Measurements from ENCODE around the gene RPS15A.

Gene RPS15A

GRCh38 chr16:18789850-18790706, at the start of gene RPS15A:
RPS15A (minus strand) TSS chr16:18790334; CDS start chr16:18789113, 1,221 bp downstream.
- DNase-seq: peak; percentile 98

- no peak for DNase-seq
These were observed 49.4 kb upstream of the RPS15A start for GRCh38 chr16:18839555-18839954.

GRCh38 chr16:18836702-18837101, 46.6 kb upstream of the RPS15A start:
- no peak for DNase-seq

- no peak for DNase-seq
These were observed 44.7 kb upstream of the RPS15A start for GRCh38 chr16:18834864-18835263.

GRCh38 chr16:18833707-18834505, 43.8 kb upstream of the RPS15A start:
- no peak for DNase-seq

GRCh38 chr16:18832613-18833012, 42.5 kb upstream of the RPS15A start:
- DNase-seq: no peak

- no peak for DNase-seq
These were observed 41.9 kb upstream of the RPS15A start for GRCh38 chr16:18832006-18832405.

GRCh38 chr16:18829251-18829650, 39.1 kb upstream of the RPS15A start:
- no peak for DNase-seq

- no peak for DNase-seq
These were observed 37.8 kb upstream of the RPS15A start for GRCh38 chr16:18827890-18828289.

- no peak for DNase-seq
These were observed 26.2 kb upstream of the RPS15A start for GRCh38 chr16:18816286-18816685.

- DNase-seq: no peak
These were observed 21.8 kb upstream of the RPS15A start for GRCh38 chr16:18811925-18812324.

- DNase-seq: no peak
These were observed 19.0 kb upstream of the RPS15A start for GRCh38 chr16:18809165-18809564.

GRCh38 chr16:18805257-18805773, 15.2 kb upstream of the RPS15A start:
- DNase-seq: no peak

GRCh38 chr16:18804540-18804939, 14.4 kb upstream of the RPS15A start:
- DNase-seq: no peak

- no peak for DNase-seq
These were observed 13.7 kb upstream of the RPS15A start for GRCh38 chr16:18803569-18804462.

GRCh38 chr16:18802767-18803343, 12.7 kb upstream of the RPS15A start:
- no peak for DNase-seq

GRCh38 chr16:18801145-18801972, 11.2 kb upstream of the RPS15A start, which contains the start of gene ARL6IP1:
ARL6IP1 (minus strand) TSS chr16:18801549; CDS start chr16:18801466, 83 bp downstream.
- DNase-seq: peak; percentile 99

- no peak for DNase-seq
These were observed 10.6 kb upstream of the RPS15A start for GRCh38 chr16:18800775-18801144.

GRCh38 chr16:18800293-18800692, 10.2 kb upstream of the RPS15A start:
- DNase-seq: no peak

GRCh38 chr16:18799500-18799899, 9.4 kb upstream of the RPS15A start:
- no peak for DNase-seq

- DNase-seq: no peak
These were observed 7.6 kb upstream of the RPS15A start for GRCh38 chr16:18797746-18798145.

All from EL (cell line).